OCI-LY7 (cell line): Measurements from ENCODE around the gene MRPS23. TPM values are rescaled to one million over a fixed set of nuclear protein-coding genes. Genes with fewer than 3 reads are reported as not detected.

ENCODE experiments used
- BruUV-seq: library from RNA; stranded (reverse); fragments of 400-500 nt; replicated peaks from 2 replicates; lab custom pipeline; 2021; lab: Mats Ljungman, UMichigan
- CTCF ChIA-PET: fragments of 300-600 bp; sonication (Branson Sonifier 250); formaldehyde crosslinking; loops from one replicate; lab custom pipeline; 2022; ENCODE audit warnings: antibody characterized with exemption; ENCODE audit not compliant: unreplicated experiment; lab: Charles Lee
- POLR2A ChIA-PET: fragments of 300-600 bp; sonication (Branson Sonifier 250); formaldehyde crosslinking; loops from one replicate; lab custom pipeline; 2022; ENCODE audit warnings: antibody characterized with exemption; lab: Charles Lee
- DNase-seq: peaks from one replicate; pipeline ENCODE4 v3.0.0-alpha.2; 2015; ENCODE audit warnings: low spot score
- H2AFZ ChIP-seq: fragments of 200-600 bp; sonication (generic), shearing (Covaris generic); 2 replicates; pipeline ENCODE4 v1.6.1; 2014; ENCODE audit warnings: mild to moderate bottlenecking, antibody characterized with exemption, low read length, moderate library complexity
- H3K27ac ChIP-seq: fragments of 200-600 bp; sonication (generic); 2 replicates; pipeline ENCODE4 v1.5.1; 2014; ENCODE audit warnings: mixed run types, low read depth, mild to moderate bottlenecking, moderate library complexity, low read length, inconsistent platforms; ENCODE audit not compliant: poor library complexity, severe bottlenecking
- H3K36me3 ChIP-seq: fragments of 200-600 bp; sonication (generic); 2 replicates; pipeline ENCODE4 v1.6.1; 2014; ENCODE audit warnings: mild to moderate bottlenecking, antibody characterized with exemption, low read length, moderate library complexity, mixed read lengths; ENCODE audit not compliant: insufficient read depth
- H3K4me1 ChIP-seq: fragments of 200-600 bp; sonication (generic); 2 replicates; pipeline ENCODE4 v1.5.1; 2014; ENCODE audit warnings: mild to moderate bottlenecking, low read length; ENCODE audit not compliant: insufficient read depth, poor library complexity, severe bottlenecking
- H3K4me2 ChIP-seq: fragments of 200-600 bp; sonication (generic); 2 replicates; pipeline ENCODE4 v1.6.1; 2014; ENCODE audit warnings: mild to moderate bottlenecking, low read length
- H3K4me3 ChIP-seq: fragments of 200-600 bp; sonication (generic); 2 replicates; pipeline ENCODE4 v1.5.1; 2014; ENCODE audit warnings: mild to moderate bottlenecking, low read depth, low read length; ENCODE audit not compliant: poor library complexity, severe bottlenecking
- H3K79me2 ChIP-seq: fragments of 200-600 bp; sonication (generic); 2 replicates; pipeline ENCODE4 v1.6.1; 2016; ENCODE audit warnings: low read depth, mild to moderate bottlenecking, low read length, moderate library complexity, mixed read lengths; ENCODE audit not compliant: insufficient read depth
- H3K9me2 ChIP-seq: fragments of 200-600 bp; sonication (generic); 2 replicates; pipeline ENCODE4 v1.6.1; 2016; ENCODE audit warnings: mild to moderate bottlenecking, low read length, mixed read lengths; ENCODE audit not compliant: insufficient read depth
- H3K9me3 ChIP-seq: fragments of 200-600 bp; sonication (generic); 2 replicates; pipeline ENCODE4 v1.6.1; 2014; ENCODE audit warnings: mild to moderate bottlenecking, mixed run types, low read length, mixed read lengths
- H4K20me1 ChIP-seq: fragments of 200-600 bp; sonication (generic); 2 replicates; pipeline ENCODE4 v1.6.1; 2014; ENCODE audit warnings: mild to moderate bottlenecking, antibody characterized with exemption, low read length, moderate library complexity, mixed read lengths; ENCODE audit not compliant: insufficient read depth
- EZH2phosphoT487 ChIP-seq: fragments of 200-600 bp; sonication (generic); IDR thresholded peaks from 2 replicates; pipeline ENCODE4 v1.6.1; 2018; ENCODE audit warnings: low read depth, borderline replicate concordance, mild to moderate bottlenecking, mixed run types, antibody characterized with exemption, low read length, moderate library complexity, mixed read lengths
- intact Hi-C: fragments of 100-400 bp; cut with micrococcal nuclease; formaldehyde crosslinking; loops from one replicate; pipeline ENCODE4 v1.10.0; 2022; ENCODE audit not compliant: unreplicated experiment
- total RNA-seq, 2 experiments: library from RNA; depleted of rRNA in 1 of 2; stranded (reverse); fragments of >200 nt in 1 of 2; shearing (Covaris generic) in 1 of 2; gene quantifications; 2 replicates each; pipeline ENCODE4 v1.2.3, GENCODE V29; 2014 to 2022
- TF ChIP-seq, protein P1 (sequence below): fragments of 200-600 bp; sonication (generic); conservative IDR thresholded peaks from 2 replicates; pipeline ENCODE4 v1.5.1; 2014; ENCODE audit warnings: mild to moderate bottlenecking, antibody characterized with exemption, low read length, moderate library complexity, mixed read lengths

Gene MRPS23
- total RNA-seq, 2 experiments from 2014 or later: 50.3 to 73.5 TPM

DNA sequence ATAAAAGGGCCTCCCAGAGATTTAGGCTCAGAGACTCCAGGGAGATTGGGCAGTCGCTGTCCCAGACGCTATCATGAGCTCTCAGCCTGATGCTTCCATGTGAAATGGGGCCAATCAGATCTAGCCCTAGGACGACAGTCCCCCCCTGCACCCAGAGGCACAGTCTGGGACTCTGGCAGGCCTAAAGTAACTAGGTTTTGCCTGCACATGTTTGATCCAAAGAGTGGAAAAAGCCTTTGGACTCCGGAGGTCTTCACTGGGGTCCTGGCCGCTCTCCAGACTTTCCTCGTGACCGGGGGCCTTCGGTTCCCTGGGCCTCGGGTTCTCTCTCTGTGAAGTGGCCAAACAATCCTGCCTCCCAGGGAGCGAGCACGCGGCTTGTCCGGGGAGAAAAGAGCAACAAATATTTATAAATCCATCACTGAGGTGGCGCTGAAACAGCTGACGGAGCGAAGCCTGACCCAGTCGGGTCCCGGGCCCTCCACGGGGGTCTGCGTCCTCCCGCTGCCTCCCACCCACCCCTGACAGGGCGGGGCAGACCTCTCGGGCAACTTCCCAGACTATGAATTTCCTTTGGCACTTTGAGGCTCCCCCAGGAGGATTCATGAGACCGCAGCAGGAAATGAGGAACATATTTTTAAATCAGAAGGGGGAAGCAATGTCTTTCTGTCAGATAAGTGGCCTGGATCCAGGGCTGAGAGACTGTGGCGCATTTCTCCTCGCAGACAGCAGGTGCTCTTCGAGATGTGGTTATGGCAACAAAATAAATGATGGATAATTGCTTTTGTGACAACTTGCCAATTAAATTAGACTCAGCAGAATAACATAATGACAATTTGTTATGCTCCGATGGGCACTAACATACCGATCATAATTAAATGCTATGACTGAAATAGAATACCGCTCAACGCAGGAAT, 38.9 kb downstream of the MRPS23 start:
- Histone ChIP-seq H3K9me2 (no peaks in the 10 kb centered on the region), H2AFZ (no peak overlapping the region), H3K4me2 (no peak overlapping the region), H3K27ac (no peak overlapping the region), H3K4me3 (no peak overlapping the region), H3K4me1 (peaks cover 5% of the 10 kb centered on the region), H4K20me1 (no peaks in the 10 kb centered on the region), H3K79me2 (no peaks in the 10 kb centered on the region), H3K9me3 (no peaks in the 10 kb centered on the region), H3K36me3 (no peaks in the 10 kb centered on the region)
- no peak for DNase-seq
- POLR2A ChIA-PET: no interaction called here
- TF ChIP-seq EZH2phosphoT487: no peak
- TF ChIP-seq, protein P1, sequence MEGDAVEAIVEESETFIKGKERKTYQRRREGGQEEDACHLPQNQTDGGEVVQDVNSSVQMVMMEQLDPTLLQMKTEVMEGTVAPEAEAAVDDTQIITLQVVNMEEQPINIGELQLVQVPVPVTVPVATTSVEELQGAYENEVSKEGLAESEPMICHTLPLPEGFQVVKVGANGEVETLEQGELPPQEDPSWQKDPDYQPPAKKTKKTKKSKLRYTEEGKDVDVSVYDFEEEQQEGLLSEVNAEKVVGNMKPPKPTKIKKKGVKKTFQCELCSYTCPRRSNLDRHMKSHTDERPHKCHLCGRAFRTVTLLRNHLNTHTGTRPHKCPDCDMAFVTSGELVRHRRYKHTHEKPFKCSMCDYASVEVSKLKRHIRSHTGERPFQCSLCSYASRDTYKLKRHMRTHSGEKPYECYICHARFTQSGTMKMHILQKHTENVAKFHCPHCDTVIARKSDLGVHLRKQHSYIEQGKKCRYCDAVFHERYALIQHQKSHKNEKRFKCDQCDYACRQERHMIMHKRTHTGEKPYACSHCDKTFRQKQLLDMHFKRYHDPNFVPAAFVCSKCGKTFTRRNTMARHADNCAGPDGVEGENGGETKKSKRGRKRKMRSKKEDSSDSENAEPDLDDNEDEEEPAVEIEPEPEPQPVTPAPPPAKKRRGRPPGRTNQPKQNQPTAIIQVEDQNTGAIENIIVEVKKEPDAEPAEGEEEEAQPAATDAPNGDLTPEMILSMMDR: no peak
- CTCF ChIA-PET: no interaction called here
- intact Hi-C loops: no loop called here
- BruUV-seq: no TSS peak

DNA sequence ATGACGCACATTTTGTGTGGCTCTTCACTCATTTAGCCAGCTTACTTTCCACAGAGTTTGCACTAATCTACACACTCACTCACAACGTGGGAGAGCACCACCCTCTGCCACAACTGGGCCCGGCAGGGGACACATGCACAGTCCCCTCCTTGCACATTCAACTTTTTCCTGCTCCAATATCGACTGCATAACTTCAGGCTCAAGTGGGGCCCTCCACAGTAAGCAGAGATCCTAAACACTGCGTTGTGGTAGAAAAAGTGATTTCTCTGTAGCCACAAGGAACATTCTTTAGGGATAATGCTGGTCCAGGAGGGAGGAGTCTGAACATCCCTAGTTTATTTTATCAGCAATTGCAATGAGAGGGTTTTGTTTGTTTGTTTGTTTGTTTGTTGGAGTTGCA, 40.0 kb downstream of the MRPS23 start:
- no peak for DNase-seq
- H3K9me2 ChIP-seq: no peaks in the 10 kb centered on the region
- H3K27ac ChIP-seq: no peak overlapping the region
- H4K20me1 ChIP-seq: no peaks in the 10 kb centered on the region
- H3K79me2 ChIP-seq: no peaks in the 10 kb centered on the region
- H3K36me3 ChIP-seq: no peaks in the 10 kb centered on the region
- no peak overlapping the region for H2AFZ ChIP-seq
- no peaks in the 10 kb centered on the region for H3K9me3 ChIP-seq
- TF ChIP-seq EZH2phosphoT487: no peak
- TF ChIP-seq, protein P1: no peak
- peaks cover 5% of the 10 kb centered on the region for H3K4me1 ChIP-seq
- intact Hi-C loops: no loop called here
- H3K4me3 ChIP-seq: no peak overlapping the region
- H3K4me2 ChIP-seq: no peak overlapping the region
- CTCF ChIA-PET: no interaction called here
- POLR2A ChIA-PET: no interaction called here
- BruUV-seq: no TSS peak

DNA sequence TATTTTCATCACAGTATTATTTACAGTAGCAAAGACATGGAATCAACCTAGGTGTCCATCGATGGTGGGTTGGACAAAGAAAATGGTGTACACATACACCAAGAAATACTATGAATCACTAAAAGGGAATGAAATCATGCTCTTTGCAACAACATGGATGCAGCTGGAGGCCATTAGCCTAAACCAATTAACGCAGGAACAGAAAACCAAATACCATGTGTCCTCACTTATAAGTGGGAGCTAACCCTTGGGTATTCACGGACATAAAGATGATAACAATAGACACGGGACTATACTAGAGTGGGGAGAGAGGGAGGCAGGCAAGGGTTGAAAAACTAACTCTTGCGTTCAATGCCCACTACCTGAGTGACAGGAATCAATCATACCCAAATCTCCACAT, 41.0 kb downstream of the MRPS23 start:
- Histone ChIP-seq H3K4me1 (peaks cover 5% of the 10 kb centered on the region), H3K27ac (no peak overlapping the region), H3K4me3 (no peak overlapping the region), H4K20me1 (no peaks in the 10 kb centered on the region), H3K4me2 (no peak overlapping the region), H2AFZ (no peak overlapping the region), H3K36me3 (no peaks in the 10 kb centered on the region), H3K9me3 (no peaks in the 10 kb centered on the region), H3K79me2 (no peaks in the 10 kb centered on the region), H3K9me2 (no peaks in the 10 kb centered on the region)
- BruUV-seq: no TSS peak
- DNase-seq: no peak
- intact Hi-C loops: no loop called here
- CTCF ChIA-PET: no interaction called here
- POLR2A ChIA-PET: no interaction called here
- TF ChIP-seq, protein P1: no peak
- TF ChIP-seq EZH2phosphoT487: no peak
